HG02610 (cell line): Measurements from ENCODE around the gene STYK1.

Experiments
- ATAC-seq: cut with Tn5 transposase; IDR thresholded peaks from one replicate; pipeline ENCODE4 v1.9.1; 2021; ENCODE audit warnings: mild to moderate bottlenecking, moderate library complexity; ENCODE audit not compliant: unreplicated experiment

STYK1 gene

DNA sequence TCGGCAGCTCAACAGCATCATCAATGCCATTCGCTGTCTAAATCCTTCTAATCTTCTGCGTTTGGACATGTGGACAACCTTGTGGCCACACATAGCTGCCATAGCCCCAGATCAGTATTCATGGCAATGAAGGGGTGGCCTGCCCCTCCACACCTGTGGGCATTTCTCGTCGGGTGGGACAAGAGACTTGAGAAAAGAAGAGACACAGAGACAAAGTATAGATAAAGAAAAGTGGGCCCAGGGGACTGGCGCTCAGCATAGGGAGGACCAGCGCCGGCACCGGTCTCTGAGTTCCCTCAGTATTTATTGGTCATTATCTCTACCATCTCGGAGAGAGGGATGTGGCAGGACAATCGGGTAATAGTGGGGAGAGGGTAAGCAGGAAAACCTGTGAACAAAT lies 102.7 kb downstream of the STYK1 start:
- no peak for ATAC-seq
